Stimulated activated CD8-positive, alpha-beta memory T cell treated with anti-CD3 and anti-CD28 coated beads, Interleukin-4, amount 100 ng/mL, for 24 hours (primary cell): ENCODE results near the gene MRPL44.

Experiments used
- DNase-seq: peaks from one replicate; pipeline ENCODE4 v3.0.0-alpha.2; 2020; ENCODE audit warnings: low read depth

The MRPL44 gene

GRCh38 chr2:223957092-223957851 lies at the start of gene MRPL44:
Gene MRPL44, plus strand, starts transcription at chr2:223957463. Its CDS starts 10 bp downstream, at chr2:223957473.
- peak; percentile 93 for DNase-seq

GRCh38 chr2:223908304-223908998 lies 48.8 kb upstream of the MRPL44 start:
- no peak for DNase-seq

GRCh38 chr2:223909001-223909741 lies 48.1 kb upstream of the MRPL44 start:
- DNase-seq = no peak

- DNase-seq = no peak
These were observed 42.9 kb upstream of the MRPL44 start for GRCh38 chr2:223914324-223914723.

- DNase-seq = no peak
These were observed 42.2 kb upstream of the MRPL44 start for GRCh38 chr2:223915071-223915470.

GRCh38 chr2:223916181-223916920 lies 40.9 kb upstream of the MRPL44 start:
- DNase-seq = no peak

- no peak for DNase-seq
These were observed 38.6 kb upstream of the MRPL44 start for GRCh38 chr2:223918671-223919134.

- DNase-seq = no peak
These were observed 37.2 kb upstream of the MRPL44 start for GRCh38 chr2:223920109-223920508.

GRCh38 chr2:223921204-223921603 lies 36.1 kb upstream of the MRPL44 start:
- DNase-seq = no peak

- no peak for DNase-seq
These were observed 35.0 kb upstream of the MRPL44 start for GRCh38 chr2:223922308-223922707.

GRCh38 chr2:223923976-223924375 lies 33.3 kb upstream of the MRPL44 start:
- no peak for DNase-seq

GRCh38 chr2:223925106-223925505 lies 32.2 kb upstream of the MRPL44 start:
- DNase-seq = no peak

- DNase-seq = no peak
These were observed 28.9 kb upstream of the MRPL44 start for GRCh38 chr2:223928113-223929006.

GRCh38 chr2:223929571-223930102 lies 27.6 kb upstream of the MRPL44 start:
- DNase-seq = no peak

- no peak for DNase-seq
These were observed 26.9 kb upstream of the MRPL44 start for GRCh38 chr2:223930103-223930976.

- DNase-seq = no peak
These were observed 24.2 kb upstream of the MRPL44 start for GRCh38 chr2:223932816-223933800.

GRCh38 chr2:223934870-223935269 lies 22.4 kb upstream of the MRPL44 start:
- no peak for DNase-seq

GRCh38 chr2:223935459-223936125 lies 21.7 kb upstream of the MRPL44 start:
- no peak for DNase-seq
